HL-60 (cell line): Measurements from ENCODE around the gene ASCL4.
A peak's percentile ranks its signal among the peaks of the same experiment; 100 is the strongest.

Experiments used
- DNase-seq, 2 experiments: peaks; one replicate each; pipeline ENCODE4 v3.0.0-alpha.2; 2010 to 2020; ENCODE audit warnings: low read depth in 1 of 2, low spot score in 1 of 2
- H3K27ac ChIP-seq: fragments of 250-450 bp; sonication (Bioruptor Pico); replicated peaks from 2 replicates; pipeline ENCODE4 v1.5.1; 2020; ENCODE audit warnings: mild to moderate bottlenecking, moderate library complexity
- H3K27me3 ChIP-seq: fragments of 250-450 bp; sonication (Bioruptor Pico); 2 replicates; pipeline ENCODE4 v1.5.1; 2021; ENCODE audit warnings: mild to moderate bottlenecking, moderate library complexity; ENCODE audit not compliant: insufficient read depth, poor library complexity, severe bottlenecking
- H3K4me3 ChIP-seq: replicated peaks from 2 replicates; pipeline ENCODE4 v1.5.1; 2011; ENCODE audit warnings: mild to moderate bottlenecking, control low read depth, low read length; ENCODE audit not compliant: insufficient read depth
- CTCF ChIP-seq: IDR thresholded peaks from one replicate; pipeline ENCODE4 v1.5.1; 2011; ENCODE audit warnings: low read length, control low read depth, inconsistent platforms; ENCODE audit not compliant: insufficient read depth
- GABPA ChIP-seq: IDR thresholded peaks from 2 replicates; pipeline ENCODE4 v1.6.1; 2012; ENCODE audit warnings: low read depth
- POLR2AphosphoS5 ChIP-seq: IDR thresholded peaks from 2 replicates; pipeline ENCODE4 v1.6.1; 2012; ENCODE audit warnings: low read depth
- REST ChIP-seq: IDR thresholded peaks from 2 replicates; pipeline ENCODE4 v1.6.1; 2012; ENCODE audit warnings: low read depth; ENCODE audit not compliant: insufficient replicate concordance
- SPI1 ChIP-seq: IDR thresholded peaks from 2 replicates; pipeline ENCODE4 v1.6.1; 2012; ENCODE audit warnings: low read depth, mild to moderate bottlenecking, borderline replicate concordance

ASCL4 gene

GRCh38 chr12:107760809-107761501 lies 13.5 kb upstream of the ASCL4 start, which contains the start of gene PRDM4:
Gene PRDM4, minus strand, starts transcription at chr12:107761137. Its CDS starts 622 bp downstream, at chr12:107760515.
- TF ChIP-seq CTCF: peak; percentile 3
- no peak for TF ChIP-seq REST
- no peak for TF ChIP-seq GABPA
- TF ChIP-seq POLR2AphosphoS5: peak; percentile 34; the same call in 1 of the 2 replicates
- TF ChIP-seq SPI1: no peak; the same call in 1 of the 2 replicates
- Histone ChIP-seq H3K4me3 (peak within 1 kb of the TSS; percentile 89), H3K27me3 (no peaks in the 10 kb centered on the region), H3K27ac (peak within 1 kb of the TSS; percentile 83)
- peak; percentile 88 to 90 for DNase-seq

DNA sequence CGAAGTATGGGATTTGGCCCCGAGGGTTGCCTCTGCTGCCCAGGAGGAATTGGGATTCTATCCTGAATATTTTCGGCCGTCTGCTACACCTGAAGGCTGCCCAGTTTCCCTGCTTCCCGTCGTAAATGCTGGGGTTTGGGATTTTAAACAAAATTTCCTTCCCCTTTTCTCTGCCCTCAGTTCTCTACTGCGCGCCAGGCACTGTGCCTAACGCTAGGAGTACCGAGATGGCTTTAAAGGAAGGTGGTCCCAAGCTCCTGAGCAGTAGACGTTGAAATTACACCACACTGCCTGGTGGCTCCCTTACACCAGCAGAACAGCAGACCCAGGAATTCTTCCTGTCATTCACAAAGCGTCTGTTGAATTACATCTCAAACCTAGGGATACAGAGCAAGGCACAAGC lies 13.0 kb upstream of the ASCL4 start:
- Histone ChIP-seq H3K4me3 (peak overlapping the region; percentile 63), H3K27ac (peak overlapping the region; percentile 68), H3K27me3 (no peaks in the 10 kb centered on the region)
- TF ChIP-seq GABPA: no peak
- TF ChIP-seq POLR2AphosphoS5: no peak
- TF ChIP-seq REST: no peak
- no peak for TF ChIP-seq SPI1
- TF ChIP-seq CTCF: no peak
- DNase-seq: no peak

GRCh38 chr12:107762874-107763273 lies 11.6 kb upstream of the ASCL4 start:
- Histone ChIP-seq H3K27me3 (no peaks in the 10 kb centered on the region), H3K4me3 (no peak overlapping the region), H3K27ac (no peak overlapping the region)
- DNase-seq: no peak
- no peak for TF ChIP-seq CTCF
- TF ChIP-seq POLR2AphosphoS5: no peak
- TF ChIP-seq SPI1: no peak
- TF ChIP-seq GABPA: no peak
- no peak for TF ChIP-seq REST
